HepG2 (cell line): ENCODE data around the gene FBN3. TPM values are rescaled to one million over a fixed set of nuclear protein-coding genes. Genes with fewer than 3 reads are reported as not detected.
A peak's percentile ranks its signal among the peaks of the same experiment; 100 is the strongest.

Experiments
- CC2D1A ChIP-seq: sonication (generic); formaldehyde crosslinking; IDR thresholded peaks from 2 replicates; pipeline ENCODE4 v1.8.1; 2023; ENCODE audit warnings: mild to moderate bottlenecking, missing genetic modification reagents
- CREB1 ChIP-seq, 2 experiments: fragments of 450-650 bp in 1 of 2; IDR thresholded peaks; 2 replicates each; pipeline ENCODE4 v1.6.1; 2016 to 2017; ENCODE audit warnings: control low read depth in 1 of 2, mild to moderate bottlenecking in 1 of 2, missing compliant biosample characterization in 1 of 2, missing genetic modification characterization in 1 of 2
- MIXL1 ChIP-seq: IDR thresholded peaks from 2 replicates; pipeline ENCODE4 v1.6.1; 2016
- NONO ChIP-seq, 2 experiments: fragments of 450-650 bp in 1 of 2; sonication (generic) in 1 of 2; formaldehyde crosslinking in 1 of 2; IDR thresholded peaks in 1 of 2; conservative IDR thresholded peaks in 1 of 2; 2 replicates each; pipeline versions ENCODE4 v1.6.1 to v1.8.0; 2017 to 2022; ENCODE audit warnings: mild to moderate bottlenecking in 1 of 2, missing genetic modification reagents in 1 of 2, moderate library complexity in 1 of 2
- NR2F6 ChIP-seq, 2 experiments: IDR thresholded peaks; 2 replicates each; pipeline ENCODE4 v1.6.1; 2016; ENCODE audit warnings: antibody characterized with exemption in 1 of 2, mild to moderate bottlenecking in 1 of 2
- POLR2AphosphoS5 ChIP-seq: IDR thresholded peaks from 2 replicates; pipeline ENCODE4 v1.6.1; 2012; ENCODE audit warnings: low read depth, low read length
- SOX6 ChIP-seq, 2 experiments: fragments of 450-650 bp in 1 of 2; sonication (generic) in 1 of 2; formaldehyde crosslinking in 1 of 2; IDR thresholded peaks; 2 replicates each; pipeline versions ENCODE4 v1.4.0 to v1.6.1; 2017 to 2020; ENCODE audit warnings: antibody characterized with exemption in 1 of 2, mild to moderate bottlenecking in 1 of 2, missing genetic modification reagents in 1 of 2
- YEATS2 ChIP-seq: sonication (generic); formaldehyde crosslinking; IDR thresholded peaks from 2 replicates; pipeline ENCODE4 v1.4.0; 2020; ENCODE audit warnings: missing genetic modification reagents, borderline replicate concordance
- ZNF350 ChIP-seq: sonication (generic); formaldehyde crosslinking; IDR thresholded peaks from 2 replicates; pipeline ENCODE4 v1.4.0; 2020; ENCODE audit warnings: mild to moderate bottlenecking, low read depth, missing genetic modification reagents, borderline replicate concordance
- ZNF615 ChIP-seq: sonication (generic); formaldehyde crosslinking; IDR thresholded peaks from 2 replicates; pipeline ENCODE4 v1.5.0; 2020; ENCODE audit warnings: mild to moderate bottlenecking, missing genetic modification reagents, borderline replicate concordance
- ZSCAN25 ChIP-seq: sonication (generic); formaldehyde crosslinking; IDR thresholded peaks from 2 replicates; pipeline ENCODE4 v1.8.0; 2022; ENCODE audit warnings: mild to moderate bottlenecking, missing genetic modification reagents
- polyA plus RNA-seq, 8 experiments: library from polyadenylated mRNA; depleted of rRNA in 3 of 8; stranded (reverse) in 7 of 8; unstranded in 1 of 8; fragments of >200 nt; fragmentation: Illumina TruSeq in 4 of 8; extraction: Trizol in 4 of 8; gene quantifications; 2 replicates each; pipeline versions ENCODE4 v1.2.1 to v1.2.3, GENCODE V29; 2011 to 2016; ENCODE audit warnings: low read depth in 4 of 8, missing spikeins in 1 of 8, mixed read lengths in 1 of 8; ENCODE audit not compliant: insufficient read depth in 1 of 8
- total RNA-seq, 5 experiments: library from RNA; depleted of rRNA; stranded (reverse); fragments of >200 nt; fragmentation: Illumina TruSeq; extraction: Trizol; gene quantifications; 2 replicates each; pipeline ENCODE4 v1.2.3, GENCODE V29; 2016; ENCODE audit warnings: low read depth in 1 of 5
- TF ChIP-seq, protein P1 (sequence below): sonication (generic); formaldehyde crosslinking; IDR thresholded peaks from 2 replicates; pipeline ENCODE4 v1.8.0; 2022; ENCODE audit warnings: mild to moderate bottlenecking, missing genetic modification reagents; ENCODE audit not compliant: insufficient replicate concordance
- TF ChIP-seq, protein P2 (sequence below): sonication (generic); formaldehyde crosslinking; IDR thresholded peaks from 2 replicates; pipeline ENCODE4 v1.4.0; 2020; ENCODE audit warnings: missing genetic modification reagents
- TF ChIP-seq, protein P3 (sequence below): sonication (generic); formaldehyde crosslinking; IDR thresholded peaks from 2 replicates; pipeline ENCODE4 v1.4.0; 2020; ENCODE audit warnings: missing genetic modification reagents
- TF ChIP-seq, protein P4 (sequence below): sonication (generic); formaldehyde crosslinking; IDR thresholded peaks from 2 replicates; pipeline ENCODE4 v1.4.0; 2020; ENCODE audit warnings: missing genetic modification reagents, borderline replicate concordance
- TF ChIP-seq, protein P5 (sequence below): sonication (generic); formaldehyde crosslinking; IDR thresholded peaks from 2 replicates; pipeline ENCODE4 v1.4.0; 2020; ENCODE audit warnings: missing genetic modification reagents

The FBN3 gene
- total and polyA plus RNA-seq, 2 of the 13 experiments (the other 11 are each of a cell fraction or from before 2014, with no cell fraction given): 0.20 to 1.3 TPM

DNA sequence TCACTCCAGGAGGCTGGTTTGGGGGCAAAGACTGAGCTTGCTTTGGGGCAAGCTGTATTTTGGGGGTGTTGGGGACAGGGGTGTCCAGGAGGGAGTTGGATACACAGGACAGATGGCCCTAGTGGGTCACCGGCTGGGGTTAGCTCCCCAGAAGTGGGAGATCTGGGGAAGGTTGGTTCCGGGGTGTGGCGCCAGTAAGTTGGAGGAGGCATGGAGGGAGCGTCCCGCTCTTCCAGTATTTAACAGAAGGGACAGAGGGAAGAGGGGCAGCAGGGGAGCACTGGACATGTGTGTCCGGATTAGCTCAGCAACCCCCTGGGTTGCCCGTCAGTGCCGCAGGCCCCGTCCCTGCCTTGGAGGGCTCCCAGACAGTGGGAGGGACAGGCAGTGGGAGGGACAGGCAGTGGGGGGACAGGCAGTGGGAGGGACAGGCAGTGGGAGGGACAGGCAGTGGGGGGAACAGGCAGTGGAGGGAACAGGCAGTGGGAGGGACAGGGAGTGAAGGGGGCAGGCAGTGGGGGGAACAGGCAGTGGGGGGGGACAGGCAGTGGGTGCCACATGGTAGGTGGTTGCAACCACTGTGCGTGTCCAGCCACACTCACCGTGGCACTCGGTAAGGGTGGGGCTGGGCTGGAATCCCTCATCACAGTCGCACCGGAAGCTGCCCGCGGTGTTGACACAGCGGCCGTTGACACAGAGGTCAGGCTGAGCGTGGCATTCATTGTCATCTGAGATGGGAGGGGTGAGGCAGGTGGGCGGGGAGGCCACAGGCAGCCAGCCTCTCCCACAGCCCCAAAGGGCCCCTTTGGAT, 63.6 kb downstream of the FBN3 start (continued):
- TF ChIP-seq, protein P1, sequence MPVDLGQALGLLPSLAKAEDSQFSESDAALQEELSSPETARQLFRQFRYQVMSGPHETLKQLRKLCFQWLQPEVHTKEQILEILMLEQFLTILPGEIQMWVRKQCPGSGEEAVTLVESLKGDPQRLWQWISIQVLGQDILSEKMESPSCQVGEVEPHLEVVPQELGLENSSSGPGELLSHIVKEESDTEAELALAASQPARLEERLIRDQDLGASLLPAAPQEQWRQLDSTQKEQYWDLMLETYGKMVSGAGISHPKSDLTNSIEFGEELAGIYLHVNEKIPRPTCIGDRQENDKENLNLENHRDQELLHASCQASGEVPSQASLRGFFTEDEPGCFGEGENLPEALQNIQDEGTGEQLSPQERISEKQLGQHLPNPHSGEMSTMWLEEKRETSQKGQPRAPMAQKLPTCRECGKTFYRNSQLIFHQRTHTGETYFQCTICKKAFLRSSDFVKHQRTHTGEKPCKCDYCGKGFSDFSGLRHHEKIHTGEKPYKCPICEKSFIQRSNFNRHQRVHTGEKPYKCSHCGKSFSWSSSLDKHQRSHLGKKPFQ: peak; percentile 53
- TF ChIP-seq MIXL1 (CRISPR knock-in tag) (0 out of 2 replicates have a peak, but pooled peaks have one; percentile 55), CC2D1A (CRISPR knock-in tag) (no peak), ZSCAN25 (CRISPR knock-in tag) (peak; percentile 96), CREB1 (IDR thresholded peaks at IDR 0.05) (peak; percentile 41; the same call in 1 of the 2 replicates), CREB1 (CRISPR knock-in tag; IDR thresholded peaks at IDR 0.05) (no peak), SOX6 (IDR thresholded peaks at IDR 0.05) (no peak), SOX6 (CRISPR knock-in tag; IDR thresholded peaks at IDR 0.05) (peak; percentile 95), ZNF615 (no peak), NONO (IDR thresholded peaks at IDR 0.05) (no peak), NONO (CRISPR knock-in tag; conservative IDR thresholded peaks at IDR 0.05) (peak; percentile 48), ZNF350 (CRISPR knock-in tag) (peak; percentile 67; the same call in 1 of the 2 replicates), NR2F6 (IDR thresholded peaks at IDR 0.05) (peak; percentile 89), NR2F6 (CRISPR knock-in tag; IDR thresholded peaks at IDR 0.05) (peak; percentile 98), YEATS2 (CRISPR knock-in tag) (peak; percentile 41; the same call in 1 of the 2 replicates), POLR2AphosphoS5 (0 out of 2 replicates have a peak, but pooled peaks have one; percentile 25)
- TF ChIP-seq, protein P2, sequence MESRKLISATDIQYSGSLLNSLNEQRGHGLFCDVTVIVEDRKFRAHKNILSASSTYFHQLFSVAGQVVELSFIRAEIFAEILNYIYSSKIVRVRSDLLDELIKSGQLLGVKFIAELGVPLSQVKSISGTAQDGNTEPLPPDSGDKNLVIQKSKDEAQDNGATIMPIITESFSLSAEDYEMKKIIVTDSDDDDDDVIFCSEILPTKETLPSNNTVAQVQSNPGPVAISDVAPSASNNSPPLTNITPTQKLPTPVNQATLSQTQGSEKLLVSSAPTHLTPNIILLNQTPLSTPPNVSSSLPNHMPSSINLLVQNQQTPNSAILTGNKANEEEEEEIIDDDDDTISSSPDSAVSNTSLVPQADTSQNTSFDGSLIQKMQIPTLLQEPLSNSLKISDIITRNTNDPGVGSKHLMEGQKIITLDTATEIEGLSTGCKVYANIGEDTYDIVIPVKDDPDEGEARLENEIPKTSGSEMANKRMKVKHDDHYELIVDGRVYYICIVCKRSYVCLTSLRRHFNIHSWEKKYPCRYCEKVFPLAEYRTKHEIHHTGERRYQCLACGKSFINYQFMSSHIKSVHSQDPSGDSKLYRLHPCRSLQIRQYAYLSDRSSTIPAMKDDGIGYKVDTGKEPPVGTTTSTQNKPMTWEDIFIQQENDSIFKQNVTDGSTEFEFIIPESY (CRISPR knock-in tag): 0 out of 2 replicates have a peak, but pooled peaks have one; percentile 39
- TF ChIP-seq, protein P3, sequence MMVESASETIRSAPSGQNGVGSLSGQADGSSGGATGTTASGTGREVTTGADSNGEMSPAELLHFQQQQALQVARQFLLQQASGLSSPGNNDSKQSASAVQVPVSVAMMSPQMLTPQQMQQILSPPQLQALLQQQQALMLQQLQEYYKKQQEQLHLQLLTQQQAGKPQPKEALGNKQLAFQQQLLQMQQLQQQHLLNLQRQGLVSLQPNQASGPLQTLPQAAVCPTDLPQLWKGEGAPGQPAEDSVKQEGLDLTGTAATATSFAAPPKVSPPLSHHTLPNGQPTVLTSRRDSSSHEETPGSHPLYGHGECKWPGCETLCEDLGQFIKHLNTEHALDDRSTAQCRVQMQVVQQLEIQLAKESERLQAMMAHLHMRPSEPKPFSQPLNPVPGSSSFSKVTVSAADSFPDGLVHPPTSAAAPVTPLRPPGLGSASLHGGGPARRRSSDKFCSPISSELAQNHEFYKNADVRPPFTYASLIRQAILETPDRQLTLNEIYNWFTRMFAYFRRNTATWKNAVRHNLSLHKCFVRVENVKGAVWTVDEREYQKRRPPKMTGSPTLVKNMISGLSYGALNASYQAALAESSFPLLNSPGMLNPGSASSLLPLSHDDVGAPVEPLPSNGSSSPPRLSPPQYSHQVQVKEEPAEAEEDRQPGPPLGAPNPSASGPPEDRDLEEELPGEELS (CRISPR knock-in tag): peak; percentile 67
- TF ChIP-seq, protein P4, sequence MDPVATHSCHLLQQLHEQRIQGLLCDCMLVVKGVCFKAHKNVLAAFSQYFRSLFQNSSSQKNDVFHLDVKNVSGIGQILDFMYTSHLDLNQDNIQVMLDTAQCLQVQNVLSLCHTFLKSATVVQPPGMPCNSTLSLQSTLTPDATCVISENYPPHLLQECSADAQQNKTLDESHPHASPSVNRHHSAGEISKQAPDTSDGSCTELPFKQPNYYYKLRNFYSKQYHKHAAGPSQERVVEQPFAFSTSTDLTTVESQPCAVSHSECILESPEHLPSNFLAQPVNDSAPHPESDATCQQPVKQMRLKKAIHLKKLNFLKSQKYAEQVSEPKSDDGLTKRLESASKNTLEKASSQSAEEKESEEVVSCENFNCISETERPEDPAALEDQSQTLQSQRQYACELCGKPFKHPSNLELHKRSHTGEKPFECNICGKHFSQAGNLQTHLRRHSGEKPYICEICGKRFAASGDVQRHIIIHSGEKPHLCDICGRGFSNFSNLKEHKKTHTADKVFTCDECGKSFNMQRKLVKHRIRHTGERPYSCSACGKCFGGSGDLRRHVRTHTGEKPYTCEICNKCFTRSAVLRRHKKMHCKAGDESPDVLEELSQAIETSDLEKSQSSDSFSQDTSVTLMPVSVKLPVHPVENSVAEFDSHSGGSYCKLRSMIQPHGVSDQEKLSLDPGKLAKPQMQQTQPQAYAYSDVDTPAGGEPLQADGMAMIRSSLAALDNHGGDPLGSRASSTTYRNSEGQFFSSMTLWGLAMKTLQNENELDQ: no peak
- TF ChIP-seq, protein P5, sequence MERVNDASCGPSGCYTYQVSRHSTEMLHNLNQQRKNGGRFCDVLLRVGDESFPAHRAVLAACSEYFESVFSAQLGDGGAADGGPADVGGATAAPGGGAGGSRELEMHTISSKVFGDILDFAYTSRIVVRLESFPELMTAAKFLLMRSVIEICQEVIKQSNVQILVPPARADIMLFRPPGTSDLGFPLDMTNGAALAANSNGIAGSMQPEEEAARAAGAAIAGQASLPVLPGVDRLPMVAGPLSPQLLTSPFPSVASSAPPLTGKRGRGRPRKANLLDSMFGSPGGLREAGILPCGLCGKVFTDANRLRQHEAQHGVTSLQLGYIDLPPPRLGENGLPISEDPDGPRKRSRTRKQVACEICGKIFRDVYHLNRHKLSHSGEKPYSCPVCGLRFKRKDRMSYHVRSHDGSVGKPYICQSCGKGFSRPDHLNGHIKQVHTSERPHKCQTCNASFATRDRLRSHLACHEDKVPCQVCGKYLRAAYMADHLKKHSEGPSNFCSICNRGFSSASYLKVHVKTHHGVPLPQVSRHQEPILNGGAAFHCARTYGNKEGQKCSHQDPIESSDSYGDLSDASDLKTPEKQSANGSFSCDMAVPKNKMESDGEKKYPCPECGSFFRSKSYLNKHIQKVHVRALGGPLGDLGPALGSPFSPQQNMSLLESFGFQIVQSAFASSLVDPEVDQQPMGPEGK (CRISPR knock-in tag): peak; percentile 97
